Esophagus (tissue), 2 donors: ENCODE results near the gene PLEKHA7. TPM values are rescaled to one million over a fixed set of nuclear protein-coding genes. Genes with fewer than 3 reads are reported as not detected.

Experiments used
- H3K27ac ChIP-seq, 2 donors: one replicate each; pipeline ENCODE4 v1.5.1; 2013; ENCODE audit warnings: low read depth in 2 of 2, mild to moderate bottlenecking in 2 of 2, inconsistent platforms in 1 of 2, low read length in 1 of 2, moderate library complexity in 1 of 2
- H3K27me3 ChIP-seq, 2 donors: one replicate each; pipeline ENCODE4 v1.6.1; 2013; ENCODE audit warnings: low read length in 2 of 2, control low read depth in 1 of 2, mild to moderate bottlenecking in 1 of 2; ENCODE audit not compliant: insufficient read depth in 2 of 2, control insufficient read depth in 1 of 2
- H3K36me3 ChIP-seq, 2 donors: one replicate each; pipeline ENCODE4 v1.6.1; 2013; ENCODE audit warnings: low read length in 1 of 2; ENCODE audit not compliant: control insufficient read depth in 2 of 2, insufficient read depth in 2 of 2
- H3K4me1 ChIP-seq, 2 donors: one replicate each; pipeline ENCODE4 v1.6.1; 2013; ENCODE audit warnings: low read length in 1 of 2; ENCODE audit not compliant: control insufficient read depth in 2 of 2, insufficient read depth in 2 of 2
- H3K4me3 ChIP-seq, 2 donors: one replicate each; pipeline ENCODE4 v1.5.1; 2013; ENCODE audit warnings: low read length in 2 of 2, mild to moderate bottlenecking in 2 of 2, low read depth in 1 of 2, moderate library complexity in 1 of 2
- H3K9me3 ChIP-seq, 2 donors: one replicate each; pipeline ENCODE4 v1.6.1; 2013; ENCODE audit warnings: mild to moderate bottlenecking in 2 of 2, low read depth in 1 of 2, low read length in 1 of 2, moderate library complexity in 1 of 2; ENCODE audit not compliant: control insufficient read depth in 2 of 2, insufficient read depth in 1 of 2
- WGBS, 2 donors: extraction: QIAGEN DNeasy Blood & Tissue Kit; methylation state at CpG; one replicate each; pipeline ENCODE4 v1.1.7; 2013; 5-methylcytosine and 5-hydroxymethylcytosine counted together
- polyA plus RNA-seq, 2 donors: library from polyadenylated mRNA; stranded (reverse); fragments of 200-250 nt; gene quantifications; one replicate each; pipeline ENCODE4 v1.2.3, GENCODE V29; 2013
- donor health status: healthy with polysubstance abuse.
- donor health status: Bipolar disorder and iron deficiency.

PLEKHA7 gene
- polyA plus RNA-seq, 2 donors: 41.4 to 46.0 TPM

GRCh38 chr11:17021511-17021910 lies 7.3 kb upstream of the PLEKHA7 start:
- Histone ChIP-seq H3K4me3 (no peak overlapping the region), H3K27me3 (no peaks in the 10 kb centered on the region), H3K27ac (no peak overlapping the region), H3K36me3 (no peaks in the 10 kb centered on the region), H3K9me3 (no peaks in the 10 kb centered on the region), H3K4me1 (no peaks in the 10 kb centered on the region)
- 85 to 89% methylated on average over 8 of the region's 8 CpGs for WGBS, 2 donors

- Histone ChIP-seq H3K27me3 (no peaks in the 10 kb centered on the region), H3K4me3 (no peak overlapping the region), H3K27ac (no peak overlapping the region), H3K9me3 (no peaks in the 10 kb centered on the region), H3K4me1 (no peaks in the 10 kb centered on the region), H3K36me3 (no peaks in the 10 kb centered on the region)
- 92 to 95% methylated on average over 1 of the region's 1 CpG for WGBS, 2 donors
Observed at GRCh38 chr11:17020831-17021230, 6.6 kb upstream of the PLEKHA7 start.

GRCh38 chr11:17019232-17019631 lies 5.0 kb upstream of the PLEKHA7 start:
- H3K27ac ChIP-seq: no peak overlapping the region
- H3K9me3 ChIP-seq: no peaks in the 10 kb centered on the region
- no peaks in the 10 kb centered on the region for H3K36me3 ChIP-seq
- H3K4me3 ChIP-seq: no peak overlapping the region
- no peaks in the 10 kb centered on the region for H3K27me3 ChIP-seq
- peaks cover 0 to 3% of the 10 kb centered on the region in 2 donors for H3K4me1 ChIP-seq
- WGBS, 2 donors: 61 to 66% methylated on average over 1 of the region's 1 CpG

- 71 to 73% methylated on average over 16 of the region's 16 CpGs for WGBS, 2 donors
- H3K4me1 ChIP-seq: peaks cover 0 to 3% of the 10 kb centered on the region in 2 donors
- no peaks in the 10 kb centered on the region for H3K36me3 ChIP-seq
- H3K4me3 ChIP-seq: peak overlapping the region in 1 of 2 donors; percentile 74
- H3K9me3 ChIP-seq: no peaks in the 10 kb centered on the region
- no peaks in the 10 kb centered on the region for H3K27me3 ChIP-seq
- H3K27ac ChIP-seq: peak overlapping the region; percentile 8 to 39
Observed at GRCh38 chr11:17015627-17016126, 1.5 kb upstream of the PLEKHA7 start.

GRCh38 chr11:17014833-17015626 lies 816 bp upstream of the PLEKHA7 start:
- peaks cover 0 to 3% of the 10 kb centered on the region in 2 donors for H3K4me1 ChIP-seq
- 14 to 15% methylated on average over 25 of the region's 25 CpGs for WGBS, 2 donors
- H3K27ac ChIP-seq: peak overlapping the region; percentile 64 to 84
- H3K9me3 ChIP-seq: no peaks in the 10 kb centered on the region
- no peaks in the 10 kb centered on the region for H3K36me3 ChIP-seq
- H3K27me3 ChIP-seq: no peaks in the 10 kb centered on the region
- H3K4me3 ChIP-seq: peak overlapping the region; percentile 43 to 74

GRCh38 chr11:17013548-17014320 lies 480 bp downstream of the PLEKHA7 start:
- peaks cover 0 to 3% of the 10 kb centered on the region in 2 donors for H3K4me1 ChIP-seq

GRCh38 chr11:17012712-17013547 lies 1.3 kb downstream of the PLEKHA7 start:
- H3K27me3 ChIP-seq: no peaks in the 10 kb centered on the region
- H3K9me3 ChIP-seq: no peaks in the 10 kb centered on the region
- H3K4me3 ChIP-seq: peak overlapping the region; percentile 74 to 77

More at GRCh38 chr11:17013548-17014320, 480 bp downstream of the PLEKHA7 start:
- Histone ChIP-seq H3K4me3 (peak overlapping the region; percentile 74 to 77), H3K36me3 (no peaks in the 10 kb centered on the region), H3K27me3 (no peaks in the 10 kb centered on the region), H3K9me3 (no peaks in the 10 kb centered on the region), H3K27ac (peak overlapping the region; percentile 86 to 91)
- WGBS, 2 donors: 1% methylated on average over 71 to 85 of the region's 85 CpGs

GRCh38 chr11:17012179-17012578 lies 2.0 kb downstream of the PLEKHA7 start:
- Histone ChIP-seq H3K27ac (peak overlapping the region in 1 of 2 donors; percentile 15), H3K4me3 (no peak overlapping the region), H3K27me3 (no peaks in the 10 kb centered on the region), H3K4me1 (peaks cover 0 to 9% of the 10 kb centered on the region in 2 donors), H3K9me3 (no peaks in the 10 kb centered on the region), H3K36me3 (peaks cover 0 to 2% of the 10 kb centered on the region in 2 donors)
- WGBS, 2 donors: 84 to 89% methylated on average over 6 of the region's 6 CpGs

More at GRCh38 chr11:17012712-17013547, 1.3 kb downstream of the PLEKHA7 start:
- WGBS, 2 donors: 18% methylated on average over 38 of the region's 38 CpGs
- Histone ChIP-seq H3K27ac (peak overlapping the region; percentile 86 to 91), H3K4me1 (peaks cover 0 to 9% of the 10 kb centered on the region in 2 donors), H3K36me3 (peaks cover 0 to 2% of the 10 kb centered on the region in 2 donors)
